Measurements from ENCODE around the gene TMTC2.

The TMTC2 gene

GRCh38 chr12:83016991-83017390 lies 330.3 kb downstream of the TMTC2 start:
- no peak for DNase-seq (ENCODE audit: low spot score)

GRCh38 chr12:83018088-83018487 lies 331.4 kb downstream of the TMTC2 start:
- no peak for DNase-seq (ENCODE audit: low spot score)

GRCh38 chr12:83027021-83027723 lies 340.5 kb downstream of the TMTC2 start:
- DNase-seq (ENCODE audit: low spot score) = no peak

- no peak for DNase-seq (ENCODE audit: low spot score)
Measured at GRCh38 chr12:83031196-83031595, 344.5 kb downstream of the TMTC2 start.

- DNase-seq (ENCODE audit: low spot score) = no peak
Measured at GRCh38 chr12:83036847-83037246, 350.1 kb downstream of the TMTC2 start.

GRCh38 chr12:83039413-83039812 lies 352.7 kb downstream of the TMTC2 start:
- DNase-seq (ENCODE audit: low spot score) = no peak

GRCh38 chr12:83040339-83040738 lies 353.6 kb downstream of the TMTC2 start:
- no peak for DNase-seq (ENCODE audit: low spot score)

- no peak for DNase-seq (ENCODE audit: low spot score)
Measured at GRCh38 chr12:83040991-83041390, 354.3 kb downstream of the TMTC2 start.

- no peak for DNase-seq (ENCODE audit: low spot score)
Measured at GRCh38 chr12:83042441-83043200, 355.9 kb downstream of the TMTC2 start.

- no peak for DNase-seq (ENCODE audit: low spot score)
Measured at GRCh38 chr12:83044736-83045135, 358.0 kb downstream of the TMTC2 start.

- DNase-seq (ENCODE audit: low spot score) = no peak
Measured at GRCh38 chr12:83046019-83046418, 359.3 kb downstream of the TMTC2 start.

- DNase-seq (ENCODE audit: low spot score) = no peak
Measured at GRCh38 chr12:83049306-83049705, 362.6 kb downstream of the TMTC2 start.

- DNase-seq (ENCODE audit: low spot score) = no peak
Measured at GRCh38 chr12:83052890-83053541, 366.3 kb downstream of the TMTC2 start.

GRCh38 chr12:83057436-83057835 lies 370.7 kb downstream of the TMTC2 start:
- no peak for DNase-seq (ENCODE audit: low spot score)

GRCh38 chr12:83059107-83059506 lies 372.4 kb downstream of the TMTC2 start:
- no peak for DNase-seq (ENCODE audit: low spot score)

- no peak for DNase-seq (ENCODE audit: low spot score)
Measured at GRCh38 chr12:83065562-83065961, 378.9 kb downstream of the TMTC2 start.

- DNase-seq (ENCODE audit: low spot score) = no peak
Measured at GRCh38 chr12:83067981-83068380, 381.3 kb downstream of the TMTC2 start.

GRCh38 chr12:83074358-83074894 lies 387.7 kb downstream of the TMTC2 start:
- DNase-seq (ENCODE audit: low spot score) = no peak

GRCh38 chr12:83075471-83075870 lies 388.8 kb downstream of the TMTC2 start:
- no peak for DNase-seq (ENCODE audit: low spot score)

- DNase-seq (ENCODE audit: low spot score) = no peak
Measured at GRCh38 chr12:83077041-83077440, 390.3 kb downstream of the TMTC2 start.

- DNase-seq (ENCODE audit: low spot score) = no peak
Measured at GRCh38 chr12:83082690-83083276, 396.1 kb downstream of the TMTC2 start.

- DNase-seq (ENCODE audit: low spot score) = no peak
Measured at GRCh38 chr12:83083616-83084015, 396.9 kb downstream of the TMTC2 start.
